GM19324 (cell line): Measurements from ENCODE around the gene MORC1.
A peak's percentile ranks its signal among the peaks of the same experiment; 100 is the strongest.

Source experiments
- ATAC-seq: cut with Tn5 transposase; IDR thresholded peaks from one replicate; pipeline ENCODE4 v1.9.1; 2021; ENCODE audit warnings: mild to moderate bottlenecking, moderate library complexity; ENCODE audit not compliant: unreplicated experiment, low FRiP score

Gene MORC1

GRCh38 chr3:109045271-109046040 is 72.5 kb downstream of the MORC1 start:
- ATAC-seq, result no peak

GRCh38 chr3:109035082-109035481 is 82.9 kb downstream of the MORC1 start:
- no peak for ATAC-seq

- ATAC-seq, result no peak
Observed at GRCh38 chr3:109033000-109033660, 84.8 kb downstream of the MORC1 start.

- ATAC-seq, result no peak
Observed at GRCh38 chr3:109028753-109029152, 89.2 kb downstream of the MORC1 start.

GRCh38 chr3:109026821-109027220 is 91.1 kb downstream of the MORC1 start:
- no peak for ATAC-seq

- ATAC-seq, result no peak
Observed at GRCh38 chr3:109025896-109026295, 92.0 kb downstream of the MORC1 start.

- peak; percentile 63 for ATAC-seq
Observed at GRCh38 chr3:109023656-109024254, 94.2 kb downstream of the MORC1 start.

- ATAC-seq, result peak; percentile 13
Observed at GRCh38 chr3:109023167-109023566, 94.8 kb downstream of the MORC1 start.

- no peak for ATAC-seq
Observed at GRCh38 chr3:109021556-109021955, 96.4 kb downstream of the MORC1 start.

GRCh38 chr3:109018828-109019227 is 99.1 kb downstream of the MORC1 start:
- no peak for ATAC-seq

GRCh38 chr3:109005443-109005842 is 112.5 kb downstream of the MORC1 start:
- ATAC-seq, result no peak

GRCh38 chr3:108998436-108998835 is 119.5 kb downstream of the MORC1 start:
- ATAC-seq, result no peak

- no peak for ATAC-seq
Observed at GRCh38 chr3:108985844-108986243, 132.1 kb downstream of the MORC1 start.

- no peak for ATAC-seq
Observed at GRCh38 chr3:108983051-108983450, 134.9 kb downstream of the MORC1 start.

- no peak for ATAC-seq
Observed at GRCh38 chr3:108976058-108976457, 141.9 kb downstream of the MORC1 start.

- ATAC-seq, result no peak
Observed at GRCh38 chr3:108973019-108973418, 144.9 kb downstream of the MORC1 start.

GRCh38 chr3:108972482-108972881 is 145.5 kb downstream of the MORC1 start:
- ATAC-seq, result no peak

- ATAC-seq, result no peak
Observed at GRCh38 chr3:108970561-108970960, 147.4 kb downstream of the MORC1 start.

- ATAC-seq, result no peak
Observed at GRCh38 chr3:108966773-108967172, 151.2 kb downstream of the MORC1 start.

- ATAC-seq, result no peak
Observed at GRCh38 chr3:108959017-108959416, 158.9 kb downstream of the MORC1 start.

- ATAC-seq, result no peak
Observed at GRCh38 chr3:108953700-108954099, 164.2 kb downstream of the MORC1 start, which contains the start of gene GUCA1C. GUCA1C (minus strand) TSS chr3:108953879; CDS start chr3:108953762, 117 bp downstream.

GRCh38 chr3:108953210-108953609 is 164.7 kb downstream of the MORC1 start:
- ATAC-seq, result no peak
